Ascending aorta (tissue), 2 donors: Measurements from ENCODE around the gene MIER1. TPM values are rescaled to one million over a fixed set of nuclear protein-coding genes. Genes with fewer than 3 reads are reported as not detected.
A peak's percentile ranks its signal among the peaks of the same experiment; 100 is the strongest.

Experiments used
- DNase-seq, 2 donors: peaks; one replicate each; pipeline ENCODE4 v3.0.0-alpha.2; 2019; ENCODE audit warnings: low spot score in 2 of 2
- H3K27ac ChIP-seq, 2 donors: fragments of 200-600 bp; sonication (generic); one replicate each; pipeline ENCODE4 v1.5.1; 2016 to 2017; ENCODE audit warnings: mild to moderate bottlenecking in 1 of 2
- H3K27me3 ChIP-seq: fragments of 200-600 bp; sonication (generic); one replicate; pipeline ENCODE4 v1.5.1; 2017
- H3K36me3 ChIP-seq, 2 donors: fragments of 200-600 bp; sonication (generic); one replicate each; pipeline ENCODE4 v1.5.1; 2016
- H3K4me1 ChIP-seq, 2 donors: fragments of 200-600 bp; sonication (generic); one replicate each; pipeline ENCODE4 v1.5.1; 2016 to 2017; ENCODE audit warnings: mild to moderate bottlenecking in 1 of 2
- H3K4me3 ChIP-seq, 2 donors: fragments of 200-600 bp; sonication (generic); one replicate each; pipeline ENCODE4 v1.5.1; 2016 to 2017; ENCODE audit warnings: mild to moderate bottlenecking in 1 of 2
- H3K9me3 ChIP-seq, 2 donors: fragments of 200-600 bp; sonication (generic); one replicate each; pipeline ENCODE4 v1.5.1; 2016
- intact Hi-C: fragments of 100-400 bp; cut with DNase I; formaldehyde crosslinking; loops from one replicate; pipeline ENCODE4 v1.15.1; 2023
- total RNA-seq: library from RNA; depleted of rRNA; stranded (reverse); fragments of >200 nt; gene quantifications from one replicate; pipeline ENCODE4 v1.1.0, GENCODE V29; 2016
- TF ChIP-seq, protein P1 (sequence below), 3 experiments: fragments of 200-600 bp in 2 of 3; fragments of 450-650 bp in 1 of 3; sonication (generic) in 2 of 3; IDR thresholded peaks; one replicate each; pipeline ENCODE4 v1.5.1; 2016 to 2019; ENCODE audit warnings: antibody characterized with exemption in 3 of 3, mild to moderate bottlenecking in 1 of 3, moderate library complexity in 1 of 3

Gene MIER1
- total RNA-seq, 1 donor from 2014 or later, result 18.4 TPM

GRCh38 chr1:66916320-66916719 lies 8.5 kb upstream of the MIER1 start:
- H3K4me3 ChIP-seq, result no peak overlapping the region
- TF ChIP-seq, protein P1, sequence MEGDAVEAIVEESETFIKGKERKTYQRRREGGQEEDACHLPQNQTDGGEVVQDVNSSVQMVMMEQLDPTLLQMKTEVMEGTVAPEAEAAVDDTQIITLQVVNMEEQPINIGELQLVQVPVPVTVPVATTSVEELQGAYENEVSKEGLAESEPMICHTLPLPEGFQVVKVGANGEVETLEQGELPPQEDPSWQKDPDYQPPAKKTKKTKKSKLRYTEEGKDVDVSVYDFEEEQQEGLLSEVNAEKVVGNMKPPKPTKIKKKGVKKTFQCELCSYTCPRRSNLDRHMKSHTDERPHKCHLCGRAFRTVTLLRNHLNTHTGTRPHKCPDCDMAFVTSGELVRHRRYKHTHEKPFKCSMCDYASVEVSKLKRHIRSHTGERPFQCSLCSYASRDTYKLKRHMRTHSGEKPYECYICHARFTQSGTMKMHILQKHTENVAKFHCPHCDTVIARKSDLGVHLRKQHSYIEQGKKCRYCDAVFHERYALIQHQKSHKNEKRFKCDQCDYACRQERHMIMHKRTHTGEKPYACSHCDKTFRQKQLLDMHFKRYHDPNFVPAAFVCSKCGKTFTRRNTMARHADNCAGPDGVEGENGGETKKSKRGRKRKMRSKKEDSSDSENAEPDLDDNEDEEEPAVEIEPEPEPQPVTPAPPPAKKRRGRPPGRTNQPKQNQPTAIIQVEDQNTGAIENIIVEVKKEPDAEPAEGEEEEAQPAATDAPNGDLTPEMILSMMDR (IDR thresholded peaks at IDR 0.05), result no peak
- no peaks in the 10 kb centered on the region for H3K9me3 ChIP-seq
- no peak for DNase-seq
- no peaks in the 10 kb centered on the region for H3K36me3 ChIP-seq
- H3K27ac ChIP-seq, result no peak overlapping the region
- H3K27me3 ChIP-seq, result no peaks in the 10 kb centered on the region
- intact Hi-C loops, result no loop called here
- no peaks in the 10 kb centered on the region for H3K4me1 ChIP-seq

DNA sequence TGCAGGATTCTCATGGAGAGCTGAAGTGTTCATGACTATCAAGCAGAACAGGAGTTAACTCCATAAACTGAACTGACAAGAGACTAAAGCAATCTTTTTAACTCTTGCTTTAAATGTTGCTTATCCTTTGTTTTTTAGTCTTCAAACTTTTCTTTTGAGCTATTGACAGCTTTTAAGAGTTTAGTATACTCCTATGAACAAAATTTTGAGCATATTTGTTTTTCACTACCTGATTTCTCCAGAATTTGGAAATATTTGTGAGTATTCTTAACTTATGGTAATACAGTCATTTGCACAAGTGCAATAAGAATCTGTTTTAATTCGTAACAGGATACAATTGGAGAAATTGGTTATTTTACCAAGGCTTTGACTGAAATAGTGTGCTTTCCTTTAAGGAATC lies 7.3 kb upstream of the MIER1 start:
- Histone ChIP-seq H3K4me1 (no peaks in the 10 kb centered on the region), H3K27ac (peak overlapping the region in 1 of 2 donors; percentile 61), H3K27me3 (no peaks in the 10 kb centered on the region), H3K4me3 (no peak overlapping the region), H3K36me3 (no peaks in the 10 kb centered on the region), H3K9me3 (no peaks in the 10 kb centered on the region)
- intact Hi-C loops, result no loop called here
- TF ChIP-seq, protein P1 (IDR thresholded peaks at IDR 0.05), result no peak
- DNase-seq, result no peak

DNA sequence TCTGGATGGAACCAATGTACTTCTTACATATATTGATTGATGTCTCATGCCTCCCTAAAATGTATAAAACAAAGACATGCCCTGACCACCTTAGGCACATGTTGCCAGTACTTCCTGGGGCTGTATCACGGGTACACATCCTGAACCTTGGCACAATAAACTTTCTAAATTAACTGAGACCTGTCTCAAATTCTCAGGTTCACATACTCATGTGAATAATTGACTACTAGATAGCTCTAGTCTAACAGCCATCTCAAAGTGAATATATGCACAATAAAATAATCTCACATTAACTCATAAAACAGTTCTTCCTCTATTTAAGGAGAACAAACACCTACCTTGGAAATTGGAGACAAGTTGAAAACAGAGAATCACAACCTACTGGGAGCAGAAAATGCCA lies 5.7 kb upstream of the MIER1 start:
- TF ChIP-seq, protein P1 (IDR thresholded peaks at IDR 0.05), result no peak
- H3K4me3 ChIP-seq, result no peak overlapping the region
- no peaks in the 10 kb centered on the region for H3K27me3 ChIP-seq
- H3K36me3 ChIP-seq, result no peaks in the 10 kb centered on the region
- peak overlapping the region; percentile 59 to 61 for H3K27ac ChIP-seq
- intact Hi-C loops, result no loop called here
- DNase-seq, result no peak
- no peaks in the 10 kb centered on the region for H3K9me3 ChIP-seq
- H3K4me1 ChIP-seq, result peaks cover 0 to 10% of the 10 kb centered on the region in 2 donors

DNA sequence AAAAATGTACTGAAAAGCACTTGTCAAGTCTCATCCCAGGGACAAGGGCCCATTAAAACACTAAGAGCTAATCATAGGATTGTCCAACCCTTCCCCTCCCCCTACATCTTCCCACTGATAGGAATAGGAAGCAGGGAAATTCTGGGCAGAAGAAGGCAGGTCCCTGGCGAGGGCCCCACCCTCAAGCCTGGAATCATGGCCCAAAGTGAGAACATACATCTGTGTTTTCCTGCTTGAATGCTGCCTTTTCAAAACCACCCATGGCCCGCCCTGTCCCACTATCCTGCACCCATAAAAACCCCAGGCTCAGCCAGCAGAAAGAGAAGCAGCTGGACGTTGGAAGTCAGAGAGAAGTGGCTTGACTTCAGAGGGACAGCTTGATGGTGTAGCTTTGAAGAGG lies 5.0 kb upstream of the MIER1 start:
- no peak for DNase-seq
- no peaks in the 10 kb centered on the region for H3K36me3 ChIP-seq
- no peak overlapping the region for H3K4me3 ChIP-seq
- H3K9me3 ChIP-seq, result no peaks in the 10 kb centered on the region
- TF ChIP-seq, protein P1 (IDR thresholded peaks at IDR 0.05), result no peak
- H3K27ac ChIP-seq, result no peak overlapping the region
- intact Hi-C loops, result loop anchor here (10.0 kb wide), 3 partner anchors 515 to 915 kb away; partner anchors contain the start of genes GNG12 and SERBP1
- H3K4me1 ChIP-seq, result peaks cover 0 to 10% of the 10 kb centered on the region in 2 donors
- H3K27me3 ChIP-seq, result no peaks in the 10 kb centered on the region

GRCh38 chr1:66920543-66920942 lies 4.2 kb upstream of the MIER1 start:
- TF ChIP-seq, protein P1 (IDR thresholded peaks at IDR 0.05), result no peak
- no peaks in the 10 kb centered on the region for H3K36me3 ChIP-seq
- no peaks in the 10 kb centered on the region for H3K9me3 ChIP-seq
- H3K27ac ChIP-seq, result no peak overlapping the region
- intact Hi-C loops, result loop anchor here (10.0 kb wide), 3 partner anchors 514 to 914 kb away; partner anchors contain the start of genes GNG12 and SERBP1
- peaks cover 0 to 10% of the 10 kb centered on the region in 2 donors for H3K4me1 ChIP-seq
- no peak overlapping the region for H3K4me3 ChIP-seq
- DNase-seq, result no peak
- H3K27me3 ChIP-seq, result no peaks in the 10 kb centered on the region

DNA sequence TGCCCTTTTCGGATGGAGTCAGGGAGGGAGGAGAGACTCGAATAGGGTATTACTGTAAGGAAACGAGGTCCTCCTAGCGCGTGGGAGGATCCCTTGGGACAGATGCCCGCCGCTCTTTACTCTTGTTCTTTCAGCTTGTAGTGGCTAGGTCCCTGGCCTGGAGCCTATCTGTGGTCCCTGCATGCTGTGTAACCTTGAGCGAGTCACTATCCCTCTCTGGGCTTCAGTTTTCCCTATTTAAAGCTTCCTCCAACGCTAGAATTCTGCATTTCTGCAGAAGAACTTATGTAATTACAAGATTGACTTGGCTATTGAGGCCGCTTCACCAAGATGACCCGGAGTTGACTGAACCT lies 744 bp downstream of the MIER1 start:
- Histone ChIP-seq H3K27me3 (no peaks in the 10 kb centered on the region), H3K36me3 (no peaks in the 10 kb centered on the region), H3K4me3 (peak overlapping the region; percentile 71 to 74), H3K9me3 (no peaks in the 10 kb centered on the region), H3K4me1 (peaks cover 10% of the 10 kb centered on the region in 2 donors), H3K27ac (peak overlapping the region; percentile 85 to 95)
- TF ChIP-seq, protein P1 (IDR thresholded peaks at IDR 0.05), result peak in 1 of 3 experiments; percentile 0
- intact Hi-C loops, result loop anchor here (2.0 to 10.0 kb wide), 4 partner anchors 383 to 909 kb away; partner anchors contain the start of genes GNG12 and SERBP1
- DNase-seq, result no peak
